Progenitor cell of endocrine pancreas (in vitro differentiated cells): Measurements from ENCODE around the gene CCDC167. TPM values are rescaled to one million over a fixed set of nuclear protein-coding genes. Genes with fewer than 3 reads are reported as not detected.

Experiments used
- DNase-seq: peaks from one replicate; pipeline ENCODE4 v3.0.0; 2021; ENCODE audit warnings: low spot score; ENCODE audit not compliant: unreplicated experiment
- H3K27ac Mint-ChIP-seq: 2 replicates; pipeline ENCODE4 v1.8.0; 2021; ENCODE audit warnings: mild to moderate bottlenecking, moderate library complexity, mixed read lengths
- H3K27me3 Mint-ChIP-seq: 2 replicates; pipeline ENCODE4 v1.8.0; 2021; ENCODE audit warnings: mixed read lengths
- H3K36me3 Mint-ChIP-seq: 2 replicates; pipeline ENCODE4 v1.8.0; 2022; ENCODE audit warnings: mixed read lengths; ENCODE audit not compliant: insufficient read depth
- H3K4me1 Mint-ChIP-seq: 2 replicates; pipeline ENCODE4 v1.8.0; 2021; ENCODE audit warnings: low read depth, mixed read lengths
- H3K4me3 Mint-ChIP-seq: 2 replicates; pipeline ENCODE4 v1.8.0; 2021; ENCODE audit warnings: low read depth, mild to moderate bottlenecking, moderate library complexity, mixed read lengths
- H3K9me3 Mint-ChIP-seq: 2 replicates; pipeline ENCODE4 v1.8.0; 2021; ENCODE audit warnings: low read depth, mixed read lengths
- total RNA-seq: library from RNA; stranded (reverse); gene quantifications from 2 replicates; pipeline ENCODE4 v1.2.1, GENCODE V29; 2021
- TF ChIP-seq, protein P1 (sequence below): fragments of 200-600 bp; sonication (generic); IDR thresholded peaks from one replicate; pipeline ENCODE4 v1.5.0; 2021; ENCODE audit warnings: antibody characterized with exemption, mild to moderate bottlenecking; ENCODE audit not compliant: unreplicated experiment

Gene CCDC167
- total RNA-seq, 1 donor from 2014 or later = 44.9 TPM

- TF ChIP-seq, protein P1, sequence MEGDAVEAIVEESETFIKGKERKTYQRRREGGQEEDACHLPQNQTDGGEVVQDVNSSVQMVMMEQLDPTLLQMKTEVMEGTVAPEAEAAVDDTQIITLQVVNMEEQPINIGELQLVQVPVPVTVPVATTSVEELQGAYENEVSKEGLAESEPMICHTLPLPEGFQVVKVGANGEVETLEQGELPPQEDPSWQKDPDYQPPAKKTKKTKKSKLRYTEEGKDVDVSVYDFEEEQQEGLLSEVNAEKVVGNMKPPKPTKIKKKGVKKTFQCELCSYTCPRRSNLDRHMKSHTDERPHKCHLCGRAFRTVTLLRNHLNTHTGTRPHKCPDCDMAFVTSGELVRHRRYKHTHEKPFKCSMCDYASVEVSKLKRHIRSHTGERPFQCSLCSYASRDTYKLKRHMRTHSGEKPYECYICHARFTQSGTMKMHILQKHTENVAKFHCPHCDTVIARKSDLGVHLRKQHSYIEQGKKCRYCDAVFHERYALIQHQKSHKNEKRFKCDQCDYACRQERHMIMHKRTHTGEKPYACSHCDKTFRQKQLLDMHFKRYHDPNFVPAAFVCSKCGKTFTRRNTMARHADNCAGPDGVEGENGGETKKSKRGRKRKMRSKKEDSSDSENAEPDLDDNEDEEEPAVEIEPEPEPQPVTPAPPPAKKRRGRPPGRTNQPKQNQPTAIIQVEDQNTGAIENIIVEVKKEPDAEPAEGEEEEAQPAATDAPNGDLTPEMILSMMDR = no peak
- no peak overlapping the region for H3K27ac Mint-ChIP-seq
Observed at GRCh38 chr6:37477191-37477590, 22.5 kb downstream of the CCDC167 start.

DNA sequence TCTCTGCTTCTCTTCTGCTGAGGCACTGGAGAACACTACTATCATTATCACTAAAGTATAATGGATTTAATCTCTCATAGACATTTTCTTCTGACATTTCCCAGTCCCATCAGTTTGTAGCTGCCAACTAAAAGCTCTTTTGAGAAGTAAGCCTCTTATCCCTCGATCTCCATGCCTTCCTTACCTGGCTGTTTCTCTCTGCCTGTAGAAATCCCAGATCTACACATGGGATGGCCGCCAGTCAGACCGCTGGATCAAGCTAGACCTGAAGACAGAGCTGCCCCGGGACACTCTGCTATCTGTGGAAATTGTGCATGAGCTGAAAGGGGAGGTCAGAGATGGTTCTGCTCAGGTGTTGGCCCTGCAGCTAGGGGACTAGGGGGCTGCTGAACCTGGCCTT lies 25.4 kb downstream of the CCDC167 start:
- Mint-ChIP-seq H3K9me3 (no peaks in the 10 kb centered on the region), H3K4me3 (no peak overlapping the region), H3K4me1 (no peaks in the 10 kb centered on the region), H3K27me3 (no peaks in the 10 kb centered on the region), H3K36me3 (peaks cover 26% of the 10 kb centered on the region), H3K27ac (no peak overlapping the region)
- TF ChIP-seq, protein P1 = no peak
- no peak for DNase-seq

More at GRCh38 chr6:37477191-37477590, 22.5 kb downstream of the CCDC167 start:
- no peak overlapping the region for H3K4me3 Mint-ChIP-seq
- no peaks in the 10 kb centered on the region for H3K27me3 Mint-ChIP-seq
- no peaks in the 10 kb centered on the region for H3K9me3 Mint-ChIP-seq
- peaks cover 20% of the 10 kb centered on the region for H3K36me3 Mint-ChIP-seq
- DNase-seq = no peak
- H3K4me1 Mint-ChIP-seq = no peaks in the 10 kb centered on the region

- Mint-ChIP-seq H3K36me3 (peaks cover 27% of the 10 kb centered on the region), H3K9me3 (no peaks in the 10 kb centered on the region), H3K27me3 (no peaks in the 10 kb centered on the region), H3K27ac (no peak overlapping the region), H3K4me3 (no peak overlapping the region), H3K4me1 (no peaks in the 10 kb centered on the region)
- no peak for DNase-seq
- TF ChIP-seq, protein P1 = no peak
Observed at GRCh38 chr6:37473364-37474095, 26.2 kb downstream of the CCDC167 start.

DNA sequence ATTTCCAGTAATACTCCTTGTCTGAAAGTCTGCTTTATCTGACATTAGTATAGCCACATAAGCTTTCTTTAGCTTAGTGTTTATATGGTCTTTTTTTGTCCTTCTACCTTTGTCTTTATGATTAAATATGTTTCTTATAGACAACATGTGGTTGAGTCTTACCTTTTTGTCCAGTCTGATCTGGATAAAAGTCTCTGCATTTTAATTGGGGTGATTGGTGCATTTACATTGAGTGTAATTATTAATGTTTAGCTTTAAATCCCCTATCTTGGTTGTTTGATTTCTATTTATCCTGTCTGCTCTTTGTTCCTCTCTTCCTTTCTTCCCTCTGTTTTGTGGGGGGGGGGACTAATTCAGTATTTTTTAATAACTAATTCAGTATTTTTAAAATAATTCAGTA lies 32.0 kb downstream of the CCDC167 start:
- Mint-ChIP-seq H3K4me3 (no peak overlapping the region), H3K4me1 (no peaks in the 10 kb centered on the region), H3K27me3 (no peaks in the 10 kb centered on the region), H3K9me3 (peaks cover 13% of the 10 kb centered on the region), H3K36me3 (peaks cover 29% of the 10 kb centered on the region), H3K27ac (no peak overlapping the region)
- no peak for DNase-seq
- TF ChIP-seq, protein P1 = no peak

- Mint-ChIP-seq H3K4me3 (no peak overlapping the region), H3K27me3 (no peaks in the 10 kb centered on the region), H3K9me3 (peaks cover 13% of the 10 kb centered on the region), H3K27ac (no peak overlapping the region), H3K36me3 (peaks cover 29% of the 10 kb centered on the region), H3K4me1 (no peaks in the 10 kb centered on the region)
- TF ChIP-seq, protein P1 = no peak
- DNase-seq = no peak
Observed at GRCh38 chr6:37463110-37463509, 36.6 kb downstream of the CCDC167 start.
